HepG2 (cell line): ENCODE measurements around the gene RPL3. TPM values are rescaled to one million over a fixed set of nuclear protein-coding genes. Genes with fewer than 3 reads are reported as not detected.

Experiments used
- CERS6 ChIP-seq: sonication (generic); formaldehyde crosslinking; IDR thresholded peaks from 2 replicates; pipeline ENCODE4 v1.5.0; 2020; ENCODE audit warnings: missing genetic modification reagents
- CSRNP1 ChIP-seq: sonication (generic); formaldehyde crosslinking; IDR thresholded peaks from 2 replicates; pipeline ENCODE4 v1.8.1; 2023; ENCODE audit warnings: mild to moderate bottlenecking, missing genetic modification reagents
- DMAP1 ChIP-seq: IDR thresholded peaks from 2 replicates; pipeline ENCODE4 v1.6.1; 2016
- ESRRA ChIP-seq: sonication (generic); formaldehyde crosslinking; IDR thresholded peaks from 2 replicates; pipeline ENCODE4 v1.5.1; 2020; ENCODE audit warnings: mild to moderate bottlenecking, low read depth, missing genetic modification reagents
- FOXA3 ChIP-seq: IDR thresholded peaks from 2 replicates; pipeline ENCODE4 v1.6.1; 2016; ENCODE audit warnings: missing genetic modification reagents, missing compliant biosample characterization
- HNF1B ChIP-seq: sonication (generic); formaldehyde crosslinking; IDR thresholded peaks from 2 replicates; pipeline ENCODE4 v1.5.1; 2020; ENCODE audit warnings: mild to moderate bottlenecking, moderate library complexity, missing genetic modification reagents
- PHF8 ChIP-seq: sonication (generic); formaldehyde crosslinking; IDR thresholded peaks from 2 replicates; pipeline ENCODE4 v1.5.0; 2020; ENCODE audit warnings: missing genetic modification reagents
- SOX6 ChIP-seq, 2 experiments: fragments of 450-650 bp in 1 of 2; sonication (generic) in 1 of 2; formaldehyde crosslinking in 1 of 2; IDR thresholded peaks; 2 replicates each; pipeline versions ENCODE4 v1.4.0 to v1.6.1; 2017 to 2020; ENCODE audit warnings: antibody characterized with exemption in 1 of 2, mild to moderate bottlenecking in 1 of 2, missing genetic modification reagents in 1 of 2
- SP5 ChIP-seq: IDR thresholded peaks from 2 replicates; pipeline ENCODE4 v1.6.1; 2016; ENCODE audit warnings: low read depth, borderline replicate concordance
- SRSF1 ChIP-seq: fragments of 200-400 bp; formaldehyde crosslinking; optimal IDR thresholded peaks from 2 replicates; pipeline ENCODE3; 2017; ENCODE audit warnings: mild to moderate bottlenecking, low read depth, low read length, moderate library complexity
- ZKSCAN8 ChIP-seq: IDR thresholded peaks from 2 replicates; pipeline ENCODE4 v1.6.1; 2016; ENCODE audit warnings: borderline replicate concordance, missing genetic modification reagents, missing compliant biosample characterization
- ZNF256 ChIP-seq: sonication (generic); formaldehyde crosslinking; conservative IDR thresholded peaks from 2 replicates; pipeline ENCODE4 v1.4.0; 2020; ENCODE audit warnings: missing genetic modification reagents
- ZNF280D ChIP-seq: sonication (generic); formaldehyde crosslinking; IDR thresholded peaks from 2 replicates; pipeline ENCODE4 v1.5.1; 2020; ENCODE audit warnings: mild to moderate bottlenecking, missing genetic modification reagents
- ZNF292 ChIP-seq: sonication (generic); formaldehyde crosslinking; IDR thresholded peaks from 2 replicates; pipeline ENCODE4 v1.8.1; 2022; ENCODE audit warnings: mild to moderate bottlenecking, low read depth, missing genetic modification reagents, borderline replicate concordance
- ZNF501 ChIP-seq: sonication (generic); formaldehyde crosslinking; IDR thresholded peaks from 2 replicates; pipeline ENCODE4 v1.5.1; 2020; ENCODE audit warnings: mild to moderate bottlenecking, moderate library complexity, missing genetic modification reagents
- ZNF720 ChIP-seq: sonication (generic); formaldehyde crosslinking; IDR thresholded peaks from 2 replicates; pipeline ENCODE4 v1.4.0; 2020; ENCODE audit warnings: missing genetic modification reagents
- ZNF768 ChIP-seq: sonication (generic); formaldehyde crosslinking; IDR thresholded peaks from 2 replicates; pipeline ENCODE4 v1.4.0; 2020; ENCODE audit warnings: missing genetic modification reagents
- ZNF782 ChIP-seq: sonication (generic); formaldehyde crosslinking; IDR thresholded peaks from 2 replicates; pipeline ENCODE4 v1.4.0; 2020; ENCODE audit warnings: missing genetic modification reagents, mild to moderate bottlenecking, borderline replicate concordance
- ZZZ3 ChIP-seq: sonication (generic); formaldehyde crosslinking; IDR thresholded peaks from 2 replicates; pipeline ENCODE4 v1.4.0; 2020; ENCODE audit warnings: missing genetic modification reagents, mild to moderate bottlenecking, borderline replicate concordance
- polyA plus RNA-seq, 8 experiments: library from polyadenylated mRNA; depleted of rRNA in 3 of 8; stranded (reverse) in 7 of 8; unstranded in 1 of 8; fragments of >200 nt; fragmentation: Illumina TruSeq in 4 of 8; extraction: Trizol in 4 of 8; gene quantifications; 2 replicates each; pipeline versions ENCODE4 v1.2.1 to v1.2.3, GENCODE V29; 2011 to 2016; ENCODE audit warnings: low read depth in 4 of 8, missing spikeins in 1 of 8, mixed read lengths in 1 of 8; ENCODE audit not compliant: insufficient read depth in 1 of 8
- total RNA-seq, 5 experiments: library from RNA; depleted of rRNA; stranded (reverse); fragments of >200 nt; fragmentation: Illumina TruSeq; extraction: Trizol; gene quantifications; 2 replicates each; pipeline ENCODE4 v1.2.3, GENCODE V29; 2016; ENCODE audit warnings: low read depth in 1 of 5

The RPL3 gene
- total and polyA plus RNA-seq, 2 of the 13 experiments (the other 11 are each of a cell fraction or from before 2014, with no cell fraction given), result 1,051 to 3,279 TPM

GRCh38 chr22:39292561-39293074 is 26.8 kb downstream of the RPL3 start (continued):
- TF ChIP-seq PHF8 (CRISPR knock-in tag) (peak; percentile 25; the same call in 1 of the 2 replicates), ZNF292 (CRISPR knock-in tag) (no peak), SRSF1 (no peak), ZNF256 (CRISPR knock-in tag) (0 out of 2 replicates have a peak, but pooled peaks have one; percentile 8), ZNF782 (0 out of 2 replicates have a peak, but pooled peaks have one; percentile 41), ZNF280D (CRISPR knock-in tag) (0 out of 2 replicates have a peak, but pooled peaks have one; percentile 38), ZNF768 (CRISPR knock-in tag) (peak; percentile 44; the same call in 1 of the 2 replicates), SOX6 (IDR thresholded peaks at IDR 0.05) (no peak), SOX6 (CRISPR knock-in tag; IDR thresholded peaks at IDR 0.05) (peak; percentile 84), ZNF720 (CRISPR knock-in tag) (no peak), CSRNP1 (CRISPR knock-in tag) (peak; percentile 37; the same call in 1 of the 2 replicates), ZZZ3 (peak; percentile 49; the same call in 1 of the 2 replicates), ESRRA (CRISPR knock-in tag) (no peak; the same call in 1 of the 2 replicates), ZKSCAN8 (CRISPR knock-in tag) (0 out of 2 replicates have a peak, but pooled peaks have one; percentile 20), FOXA3 (peak; percentile 63; the same call in 1 of the 2 replicates), SP5 (CRISPR knock-in tag) (peak; percentile 80), DMAP1 (no peak), CERS6 (no peak), ZNF501 (CRISPR knock-in tag) (peak; percentile 53; the same call in 1 of the 2 replicates), HNF1B (CRISPR knock-in tag) (peak; percentile 74)
